AG10803 (cell line): Measurements from ENCODE around the gene RUNX1.

Experiments
- DNase-seq: peaks from one replicate; pipeline ENCODE4 v3.0.0; 2010; ENCODE audit warnings: low read depth
- H3K4me3 ChIP-seq: 2 replicates; pipeline ENCODE4 v1.5.1; 2011; ENCODE audit warnings: mild to moderate bottlenecking, low read length, control low read depth
- CTCF ChIP-seq: conservative IDR thresholded peaks from 2 replicates; pipeline ENCODE4 v1.5.1; 2011; ENCODE audit warnings: mild to moderate bottlenecking, low read length, control low read depth, inconsistent platforms

RUNX1 gene

GRCh38 chr21:35063428-35064172, 14.5 kb upstream of the RUNX1 start:
- no peak for TF ChIP-seq CTCF
- no peak overlapping the region for H3K4me3 ChIP-seq
- no peak for DNase-seq

GRCh38 chr21:35062016-35062415, 12.9 kb upstream of the RUNX1 start:
- DNase-seq: no peak
- TF ChIP-seq CTCF: no peak
- H3K4me3 ChIP-seq: no peak overlapping the region

GRCh38 chr21:35059742-35060141, 10.6 kb upstream of the RUNX1 start:
- TF ChIP-seq CTCF: no peak
- H3K4me3 ChIP-seq: no peak overlapping the region
- peak; percentile 85 for DNase-seq

GRCh38 chr21:35058058-35058457, 9.0 kb upstream of the RUNX1 start:
- H3K4me3 ChIP-seq: no peak overlapping the region
- TF ChIP-seq CTCF: no peak
- no peak for DNase-seq

GRCh38 chr21:35057428-35057827, 8.3 kb upstream of the RUNX1 start:
- no peak for TF ChIP-seq CTCF
- DNase-seq: no peak
- H3K4me3 ChIP-seq: no peak overlapping the region

- DNase-seq: peak; percentile 16
- peak; percentile 18; the same call in 1 of the 2 replicates for TF ChIP-seq CTCF
- no peak overlapping the region for H3K4me3 ChIP-seq
Observed at GRCh38 chr21:35053356-35054096, 4.4 kb upstream of the RUNX1 start.

- no peak for DNase-seq
- TF ChIP-seq CTCF: no peak
- H3K4me3 ChIP-seq: no peak overlapping the region
Observed at GRCh38 chr21:35052801-35053200, 3.7 kb upstream of the RUNX1 start.
